Measurements from ENCODE around the gene ANKRD6. TPM values are rescaled to one million over a fixed set of nuclear protein-coding genes. Genes with fewer than 3 reads are reported as not detected.

ANKRD6 gene
- total RNA-seq, 1 experiment from 2014 or later = 13.9 TPM

- ChIA-PET CTCF (no interaction called here), POLR2A (no interaction called here)
- no peak for TF ChIP-seq RELA (CRISPR knock-in tag; IDR thresholded peaks at IDR 0.05; ENCODE audit: borderline replicate concordance)
- no peak for TF ChIP-seq TP53 (CRISPR knock-in tag; IDR thresholded peaks at IDR 0.05)
- no peak for TF ChIP-seq AR (CRISPR knock-in tag; IDR thresholded peaks at IDR 0.05)
- no peak for TF ChIP-seq NFE2L1 (CRISPR knock-in tag; IDR thresholded peaks at IDR 0.05)
- no peak for TF ChIP-seq ZMAT4 (CRISPR knock-in tag; IDR thresholded peaks at IDR 0.05)
- TF ChIP-seq NR2C2 (CRISPR knock-in tag; IDR thresholded peaks at IDR 0.05) = no peak
- no peak for TF ChIP-seq PRRX2 (CRISPR knock-in tag; IDR thresholded peaks at IDR 0.05)
- TF ChIP-seq ZNF281 (CRISPR knock-in tag; IDR thresholded peaks at IDR 0.05) = no peak
- H3K36me3 Mint-ChIP-seq = no peaks in the 10 kb centered on the region
- DNase-seq (ENCODE audit: low spot score) (no peak), ATAC-seq (no peak)
- no peaks in the 10 kb centered on the region for H3K27me3 Mint-ChIP-seq (ENCODE audit: low read depth)
- H3K4me1 Mint-ChIP-seq = peaks cover 14% of the 10 kb centered on the region
- H3K4me3 Mint-ChIP-seq = no peak overlapping the region
- no peaks in the 10 kb centered on the region for H3K9me3 Mint-ChIP-seq
- no peak overlapping the region for H3K27ac Mint-ChIP-seq
Measured at GRCh38 chr6:89582669-89583325, 149.8 kb downstream of the ANKRD6 start.

- no peak overlapping the region for H3K4me3 Mint-ChIP-seq
- no peak overlapping the region for H3K27ac Mint-ChIP-seq
- DNase-seq (ENCODE audit: low spot score) = no peak
- no peaks in the 10 kb centered on the region for H3K36me3 Mint-ChIP-seq
- H3K9me3 Mint-ChIP-seq = no peaks in the 10 kb centered on the region
- H3K27me3 Mint-ChIP-seq (ENCODE audit: low read depth) = no peaks in the 10 kb centered on the region
- ChIA-PET CTCF (no interaction called here), POLR2A (no interaction called here)
- H3K4me1 Mint-ChIP-seq = peaks cover 14% of the 10 kb centered on the region
- peak; percentile 76 for ATAC-seq
- TF ChIP-seq SMAD3 (CRISPR knock-in tag; IDR thresholded peaks at IDR 0.05; ENCODE audit: borderline replicate concordance) (no peak), ZNF281 (CRISPR knock-in tag; IDR thresholded peaks at IDR 0.05) (no peak), ZNF423 (CRISPR knock-in tag; IDR thresholded peaks at IDR 0.05) (no peak), NFE2L1 (CRISPR knock-in tag; IDR thresholded peaks at IDR 0.05) (no peak), ETV6 (CRISPR knock-in tag; IDR thresholded peaks at IDR 0.05) (no peak), PRDM15 (CRISPR knock-in tag; IDR thresholded peaks at IDR 0.05) (no peak), EMX1 (CRISPR knock-in tag; IDR thresholded peaks at IDR 0.05) (no peak), ATF3 (CRISPR knock-in tag; conservative IDR thresholded peaks at IDR 0.05) (no peak), FOXP1 (CRISPR knock-in tag; IDR thresholded peaks at IDR 0.05; ENCODE audit: borderline replicate concordance) (no peak)
Measured at GRCh38 chr6:89583559-89583958, 150.6 kb downstream of the ANKRD6 start.
